Measurements from ENCODE around the gene FKBP8. TPM values are rescaled to one million over a fixed set of nuclear protein-coding genes. Genes with fewer than 3 reads are reported as not detected.
A peak's percentile ranks its signal among the peaks of the same experiment; 100 is the strongest.

Gene FKBP8
- total RNA-seq, 1 experiment from 2014 or later, result 169 TPM

DNA sequence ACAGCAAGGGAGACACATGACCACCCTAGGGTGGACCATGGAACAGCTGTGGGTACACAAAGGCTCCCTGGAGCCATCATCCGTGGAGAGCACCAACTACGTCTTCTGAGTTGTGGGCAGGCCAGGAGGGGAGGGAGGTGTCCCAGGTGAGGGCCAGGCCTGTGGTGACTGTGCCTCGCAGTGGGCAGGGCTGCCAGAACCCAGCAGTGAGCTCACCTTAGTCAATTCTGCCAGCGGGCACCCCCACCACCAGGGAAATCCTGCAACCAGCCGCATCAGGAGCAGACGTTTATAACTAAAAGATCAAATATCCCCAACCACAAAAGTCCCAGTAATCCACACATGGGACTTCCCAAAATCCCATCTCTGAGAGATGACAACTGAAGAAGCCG is 41.1 kb downstream of the FKBP8 start:
- no peak for DNase-seq (ENCODE audit: low read depth)

DNA sequence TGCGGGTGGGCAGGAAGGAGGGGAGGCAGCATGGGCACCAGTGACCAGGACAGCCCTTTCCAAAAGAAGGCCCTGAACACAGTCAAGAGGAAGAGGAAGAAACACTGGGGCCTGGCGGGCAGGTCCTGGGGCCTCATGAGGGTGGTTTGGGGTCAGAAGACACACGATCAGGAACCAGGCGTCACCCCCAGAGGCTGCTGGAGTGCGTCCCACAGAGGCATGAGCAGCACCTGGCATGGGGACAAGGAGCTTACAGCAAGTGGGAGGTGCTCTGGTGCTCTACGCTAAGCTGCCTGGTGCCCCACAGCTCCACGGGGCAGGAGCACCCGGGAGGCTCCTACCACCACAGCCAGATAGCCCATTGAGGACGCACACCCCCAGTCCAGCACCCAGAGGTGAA is 41.5 kb downstream of the FKBP8 start:
- no peak for DNase-seq (ENCODE audit: low read depth)

DNA sequence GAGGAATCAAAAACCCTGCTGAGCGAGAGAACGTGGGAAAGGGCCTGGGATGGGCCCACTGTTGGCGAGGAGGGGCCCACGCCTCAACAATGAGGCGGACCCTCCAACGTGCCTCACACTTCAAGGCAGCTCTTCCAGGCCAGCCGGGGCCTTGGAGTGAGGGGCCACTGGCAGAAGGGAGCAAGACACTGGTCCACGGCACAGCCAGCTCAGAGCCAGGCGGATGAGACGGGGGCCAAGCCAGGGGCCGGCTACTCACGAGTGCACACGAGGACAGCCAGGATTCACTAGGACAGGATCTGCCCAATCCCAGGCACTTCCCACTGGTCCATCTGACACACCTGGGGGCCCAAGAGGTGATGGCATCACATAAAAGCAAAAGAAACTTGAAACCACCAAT is 42.0 kb downstream of the FKBP8 start:
- no peak for DNase-seq (ENCODE audit: low read depth)

DNA sequence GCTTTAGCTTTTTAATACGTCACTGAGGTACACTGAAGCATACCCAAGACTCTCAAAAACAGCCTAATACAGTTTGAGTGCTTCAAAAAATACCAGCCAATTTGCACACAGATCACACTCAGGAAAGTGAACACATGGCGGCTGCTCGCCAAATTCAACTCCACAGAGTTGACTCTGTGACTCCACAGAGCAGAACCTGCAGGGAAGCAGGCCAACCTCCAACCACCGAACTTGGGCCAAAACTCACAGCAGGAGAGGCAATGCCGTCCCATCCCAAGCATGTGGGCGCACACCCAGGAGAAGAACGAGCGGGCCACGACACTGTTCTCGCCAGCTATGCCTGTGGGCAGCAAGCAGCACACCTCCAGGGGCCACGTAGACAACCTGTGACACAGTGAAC is 42.6 kb downstream of the FKBP8 start:
- no peak for DNase-seq (ENCODE audit: low read depth)

DNA sequence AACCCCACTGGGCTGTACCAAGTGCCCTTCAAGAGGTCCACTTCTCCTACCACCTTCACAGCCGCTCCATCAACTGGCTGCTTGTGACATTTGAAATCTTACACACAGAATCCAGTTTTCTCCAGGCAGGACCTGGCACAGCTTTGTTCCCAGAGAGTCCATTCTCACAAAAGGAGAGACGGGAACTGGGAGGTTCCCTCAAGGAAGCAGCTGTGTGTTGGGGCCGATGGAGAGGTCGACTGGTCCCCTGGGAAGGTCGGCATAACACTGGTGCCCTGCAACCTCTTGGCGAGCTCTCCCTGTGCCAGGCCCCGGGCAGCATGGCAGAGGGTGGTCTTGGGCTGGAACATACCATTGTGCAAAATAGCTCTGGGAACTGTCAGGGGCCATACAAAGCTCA is 43.0 kb downstream of the FKBP8 start:
- DNase-seq (ENCODE audit: low read depth), result no peak

DNA sequence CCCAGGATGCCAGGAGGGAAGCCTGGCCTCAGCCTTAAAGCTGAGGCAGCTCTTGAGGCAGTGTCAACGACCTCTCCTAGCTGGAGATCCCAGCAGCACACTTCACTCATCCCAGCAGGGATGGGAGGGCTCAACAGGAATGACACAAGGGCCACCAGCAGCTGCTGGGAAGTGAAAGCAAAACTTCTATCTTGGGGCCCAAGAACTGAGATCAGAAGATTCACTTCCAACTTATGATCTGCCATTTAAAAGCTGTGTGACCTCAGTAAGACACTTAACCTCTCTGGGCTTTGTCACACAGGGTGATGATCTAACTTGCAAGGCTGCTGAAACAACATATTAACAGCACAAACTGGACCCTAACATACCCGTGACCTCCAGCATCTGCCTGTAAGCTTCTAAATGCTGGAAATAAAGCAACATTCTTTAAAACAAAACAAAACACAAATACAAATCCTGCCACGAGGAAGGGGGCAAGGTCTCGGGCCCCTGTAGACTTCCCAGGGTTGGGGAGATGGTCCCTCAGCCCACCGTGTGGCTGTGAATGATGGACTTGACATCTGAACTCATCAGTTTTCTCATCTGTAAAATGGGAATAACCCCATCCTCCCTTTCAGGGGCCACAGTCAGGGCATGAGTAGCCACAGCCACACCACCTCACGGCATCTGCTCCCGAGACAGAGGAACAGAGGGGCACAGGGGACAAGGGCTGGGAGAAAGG is 44.2 kb downstream of the FKBP8 start:
- DNase-seq (ENCODE audit: low read depth), result no peak

DNA sequence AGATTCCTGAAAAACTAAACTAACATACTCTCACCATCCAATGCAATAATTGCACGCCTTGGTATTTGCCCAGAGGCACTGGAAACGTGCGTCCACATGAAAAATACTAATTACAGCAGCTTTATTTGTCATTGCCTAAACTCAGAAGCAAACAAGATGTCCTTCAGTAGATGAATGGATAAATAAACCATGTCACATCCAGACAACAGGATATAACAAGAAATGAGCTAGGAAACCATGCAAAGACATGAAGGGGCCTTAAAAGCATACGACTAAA is 46.5 kb downstream of the FKBP8 start:
- DNase-seq (ENCODE audit: low read depth), result no peak

DNA sequence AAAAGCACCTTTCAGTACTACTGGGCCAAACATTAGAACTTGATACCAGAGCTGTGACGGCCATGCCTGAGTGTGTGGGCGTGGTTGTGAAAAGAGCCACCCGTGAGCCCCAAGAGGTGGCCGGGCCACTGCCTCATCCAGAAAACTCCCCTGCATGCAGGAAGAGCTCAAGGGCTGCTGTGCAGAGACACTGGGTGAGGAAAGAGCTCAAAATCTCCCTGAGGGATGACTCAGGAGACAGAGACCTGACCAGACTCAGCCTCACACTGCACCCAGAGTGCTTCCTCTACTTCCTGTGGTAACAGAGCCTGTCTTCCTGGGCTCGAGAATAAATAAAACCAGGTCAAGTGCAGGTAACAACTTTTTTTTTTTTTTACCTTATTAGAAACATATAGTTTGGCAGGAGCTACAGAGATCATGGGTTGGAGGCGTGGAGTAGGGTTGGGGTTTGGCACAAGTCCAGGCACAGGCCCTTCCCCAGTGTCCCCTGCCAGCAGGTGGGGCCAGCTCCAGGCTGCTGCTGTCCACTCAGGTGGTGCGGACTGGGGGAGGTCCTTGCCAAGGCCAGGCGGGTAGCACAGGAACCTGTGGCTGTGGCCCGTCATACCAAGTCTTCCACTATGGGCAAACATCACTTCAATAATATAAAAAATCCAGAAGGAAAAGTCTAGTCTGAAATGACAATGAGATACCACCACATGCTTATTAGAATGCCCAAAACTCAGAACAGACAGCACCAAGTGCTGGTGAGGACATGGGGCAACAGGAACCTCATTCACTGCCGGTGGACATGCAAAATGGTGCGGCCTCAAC is 47.0 kb downstream of the FKBP8 start:
- peak; percentile 70 for DNase-seq (ENCODE audit: low read depth)

DNA sequence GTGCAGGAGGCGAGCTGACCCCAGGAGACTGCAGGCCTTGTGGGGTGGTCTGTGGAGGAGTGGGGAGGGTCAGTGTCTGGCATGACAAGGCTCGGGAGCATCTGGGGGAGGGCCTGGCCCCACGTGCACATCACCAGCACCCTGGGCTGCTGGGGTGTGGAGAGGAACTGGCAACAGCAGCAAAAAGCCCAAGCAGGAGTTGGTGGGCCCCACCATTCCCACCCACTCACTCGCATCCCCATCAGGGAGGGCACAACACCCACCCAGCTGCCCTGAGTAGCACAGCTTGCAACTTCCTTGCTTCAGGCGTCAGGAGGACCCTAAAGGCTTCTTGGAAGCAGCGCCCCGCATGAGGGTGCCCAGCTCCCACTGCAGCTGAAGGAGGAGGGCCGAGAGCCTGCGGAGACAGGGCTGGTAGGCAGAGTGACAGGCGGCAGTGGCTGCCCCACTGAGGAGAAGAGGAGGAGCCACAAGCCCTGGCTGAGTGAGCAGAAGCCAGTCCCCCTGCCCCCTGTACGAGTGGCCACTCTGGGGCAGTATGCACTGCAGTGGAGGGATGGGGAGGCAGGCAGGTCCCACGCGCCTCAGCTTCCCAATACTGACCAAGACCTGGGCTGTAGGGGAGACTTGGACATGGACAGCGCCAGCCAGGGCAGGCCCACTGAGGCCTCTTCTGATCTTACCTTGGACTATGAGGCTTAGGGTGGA is 48.0 kb downstream of the FKBP8 start:
- no peak for DNase-seq (ENCODE audit: low read depth)

DNA sequence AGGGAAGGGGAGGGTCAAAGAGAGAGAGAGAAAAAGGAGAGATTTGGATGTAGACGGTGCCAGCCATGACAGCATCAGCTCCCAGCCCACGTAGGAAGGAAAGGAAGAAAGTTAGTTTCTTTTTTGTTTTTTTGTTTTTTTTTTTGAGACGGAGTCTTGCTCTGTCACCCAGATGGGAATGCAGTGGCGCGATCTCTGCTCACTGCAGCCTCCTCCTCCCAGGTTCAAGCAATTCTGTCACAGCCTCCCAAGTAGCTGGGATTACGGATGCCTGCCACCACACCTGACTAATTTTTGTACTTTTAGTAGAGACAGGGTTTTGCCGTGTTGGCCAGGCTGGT is 49.1 kb downstream of the FKBP8 start:
- DNase-seq (ENCODE audit: low read depth), result peak; percentile 39

DNA sequence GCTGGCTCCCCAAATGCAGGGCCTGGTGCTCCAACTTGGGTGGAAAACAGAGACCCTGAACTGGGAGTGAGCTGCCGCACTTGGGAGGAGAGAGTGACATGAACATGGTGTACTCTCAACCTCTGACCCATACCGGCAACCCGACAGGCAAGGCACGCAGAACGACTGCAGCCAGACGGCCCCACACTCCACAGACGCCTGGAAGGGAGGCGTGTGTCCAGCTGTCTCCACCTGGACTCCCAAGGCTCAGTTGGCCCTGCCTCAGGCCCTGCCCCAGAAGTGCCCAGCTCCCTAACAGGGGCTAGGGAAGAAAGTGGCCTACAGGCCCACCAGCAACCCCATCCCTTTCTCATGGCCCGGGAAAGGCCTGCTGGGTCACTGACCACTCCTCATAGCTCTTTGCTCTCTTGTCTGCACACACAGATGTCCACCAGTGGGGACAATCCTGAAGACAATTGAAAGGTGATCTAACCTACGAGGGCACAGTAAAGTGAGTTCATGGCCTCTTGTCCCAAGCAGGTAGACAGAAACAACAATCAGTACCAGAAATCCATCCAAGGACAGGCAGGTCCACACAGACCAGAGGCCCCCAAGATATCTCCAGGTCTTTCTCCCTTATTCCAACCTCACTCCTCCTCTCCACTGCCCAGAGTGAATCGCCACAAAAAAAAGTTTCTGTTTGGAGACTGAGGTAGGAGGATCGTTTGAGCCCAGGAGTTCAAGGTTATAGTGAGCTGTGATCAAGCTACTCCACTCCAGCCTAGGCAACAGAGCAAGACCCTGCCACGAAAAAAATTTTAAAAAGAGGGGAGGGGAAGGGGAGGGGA is 49.7 kb downstream of the FKBP8 start:
- no peak for DNase-seq (ENCODE audit: low read depth)

DNA sequence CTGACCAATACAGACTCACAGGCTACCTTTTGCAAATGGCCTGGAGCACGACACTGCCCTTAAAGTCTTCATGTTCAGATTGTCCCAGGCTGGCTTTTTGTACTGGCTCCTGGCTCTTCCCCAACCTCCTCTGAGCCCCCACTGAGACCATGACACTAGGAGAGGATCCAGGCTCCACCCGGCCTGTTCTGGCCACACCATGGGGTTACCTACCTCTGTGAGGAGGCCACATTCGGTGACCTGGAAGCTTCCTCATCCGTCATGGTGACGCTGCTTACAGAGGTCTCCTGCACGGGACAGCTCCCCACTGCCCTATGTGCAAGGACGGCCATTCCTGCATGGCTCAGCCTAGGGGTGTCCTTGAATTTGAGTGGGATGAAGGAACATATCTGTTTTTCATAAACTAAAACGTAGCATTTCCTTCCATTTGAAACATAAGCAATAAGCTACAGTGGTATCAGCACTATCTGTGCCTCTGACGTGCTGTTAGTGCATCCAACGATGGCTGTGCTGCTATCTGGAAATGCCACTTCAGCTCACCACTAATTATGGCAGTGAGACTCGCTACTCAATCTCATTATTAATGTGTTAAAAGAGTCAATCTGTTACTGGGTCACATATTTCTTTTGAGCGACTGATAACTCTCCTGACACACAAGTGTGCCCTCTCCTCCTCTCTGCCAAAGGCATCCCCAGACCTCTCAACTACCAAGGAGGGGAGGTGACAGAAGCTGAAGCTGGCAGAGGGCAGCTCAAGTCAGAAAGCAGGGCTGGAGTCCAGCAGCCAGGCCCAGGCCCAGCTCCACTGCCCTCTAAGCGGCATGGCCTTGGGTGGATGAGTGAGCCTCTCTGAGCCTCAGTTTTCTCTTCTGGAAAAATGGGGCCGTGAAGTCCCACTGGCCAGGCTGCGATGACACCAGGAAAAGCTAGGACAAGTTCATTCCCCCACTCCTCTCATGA is 51.1 kb downstream of the FKBP8 start:
- DNase-seq (ENCODE audit: low read depth), result no peak

DNA sequence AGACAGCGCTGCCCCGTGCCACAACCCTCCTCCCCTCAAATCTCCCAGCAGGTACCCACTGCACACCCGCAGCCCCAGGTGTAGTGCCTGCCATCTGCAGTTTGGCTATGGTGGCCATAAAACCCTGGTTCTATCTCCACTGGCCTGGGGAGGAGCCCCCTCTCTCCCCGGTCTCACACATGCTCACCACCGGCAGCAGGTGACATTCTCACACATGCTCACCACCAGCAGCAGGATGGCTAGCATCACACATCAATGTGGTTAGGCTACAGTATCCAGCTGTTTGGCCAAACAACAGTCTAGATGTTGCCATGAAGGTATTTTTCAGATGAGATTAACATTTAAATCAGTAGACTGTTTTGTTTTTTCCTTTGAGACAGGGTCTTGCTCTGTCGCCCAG is 52.6 kb downstream of the FKBP8 start:
- no peak for DNase-seq (ENCODE audit: low read depth)

DNA sequence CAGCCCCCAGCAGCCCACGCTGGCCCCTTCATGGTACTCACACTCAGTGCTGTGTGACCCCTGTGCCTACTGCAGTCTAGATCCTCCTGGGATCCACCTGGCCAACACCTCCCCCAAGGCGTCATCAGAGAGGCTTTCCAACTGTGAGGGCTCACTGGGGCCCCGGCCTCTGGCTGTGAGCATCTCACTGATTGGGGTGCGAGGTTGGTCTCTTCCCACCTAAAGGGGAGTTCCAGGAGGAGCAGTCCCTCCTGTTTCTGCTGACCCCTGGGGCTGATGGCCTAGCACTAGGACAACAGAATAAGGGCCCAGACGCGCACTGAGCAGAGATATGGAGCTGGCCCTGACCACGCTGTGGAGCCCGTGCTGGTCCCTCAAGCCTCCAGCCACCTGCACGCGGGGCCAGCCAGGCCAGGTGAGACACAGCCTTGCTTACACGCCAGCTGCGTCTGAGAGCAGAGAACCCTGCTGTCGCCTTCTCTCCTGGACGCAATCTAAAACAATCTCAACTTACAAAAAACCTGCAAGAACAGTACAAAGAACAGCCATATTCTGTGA is 53.7 kb downstream of the FKBP8 start:
- DNase-seq (ENCODE audit: low read depth), result no peak

DNA sequence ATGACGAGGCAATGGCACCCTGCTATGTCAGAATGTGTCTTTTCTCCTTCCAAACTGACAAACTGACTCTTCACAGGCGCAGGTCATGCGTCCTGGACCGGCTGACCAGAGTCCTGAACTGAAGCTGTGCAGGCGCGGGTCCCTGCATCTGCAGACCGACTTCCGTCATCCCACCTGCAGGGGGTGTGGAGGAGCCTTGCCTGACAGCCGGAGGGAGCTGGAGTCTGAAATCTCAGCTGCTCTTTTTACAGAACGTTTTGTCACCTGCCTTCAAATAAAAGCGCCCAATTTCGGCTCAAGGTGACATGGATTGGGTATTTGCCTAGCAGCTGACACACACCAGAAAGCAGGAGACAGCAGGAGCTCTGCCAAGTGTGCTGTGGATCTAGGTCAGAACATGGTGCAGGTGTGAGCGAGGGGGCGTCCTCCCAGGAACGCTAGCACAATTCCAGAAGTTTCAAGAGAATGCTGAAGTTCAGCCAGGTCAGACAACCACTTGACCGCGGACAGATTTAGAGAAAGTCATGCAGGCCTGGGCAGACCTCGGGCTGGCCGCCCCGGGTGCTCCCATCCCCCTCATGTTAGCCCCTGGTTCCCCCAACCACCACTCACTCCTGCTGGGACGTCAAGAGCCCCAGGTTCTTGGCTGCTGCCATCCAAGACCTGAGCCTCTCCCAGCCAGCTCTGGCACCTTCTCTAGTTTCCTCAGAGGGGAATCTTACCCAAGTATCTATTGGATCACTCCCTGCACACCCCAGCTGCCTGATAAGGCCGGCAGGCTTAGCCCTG is 54.3 kb downstream of the FKBP8 start:
- DNase-seq (ENCODE audit: low read depth), result peak; percentile 43

DNA sequence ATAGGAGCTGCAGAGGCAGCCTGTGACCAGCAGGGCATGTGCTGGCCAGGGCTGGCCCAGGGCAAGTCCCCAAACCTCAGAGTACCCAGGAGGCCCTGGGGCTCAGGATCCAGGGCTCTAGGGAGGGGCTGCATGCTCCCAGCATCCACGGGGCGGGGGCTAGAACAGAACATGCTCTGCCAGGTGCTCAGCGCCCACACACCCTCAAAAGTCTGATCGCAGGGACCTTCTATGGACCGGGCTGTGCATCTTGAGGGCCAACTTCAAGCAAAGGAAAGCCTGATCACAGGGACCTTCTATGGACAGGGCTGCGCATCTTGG is 55.0 kb downstream of the FKBP8 start:
- DNase-seq (ENCODE audit: low read depth), result peak; percentile 55

DNA sequence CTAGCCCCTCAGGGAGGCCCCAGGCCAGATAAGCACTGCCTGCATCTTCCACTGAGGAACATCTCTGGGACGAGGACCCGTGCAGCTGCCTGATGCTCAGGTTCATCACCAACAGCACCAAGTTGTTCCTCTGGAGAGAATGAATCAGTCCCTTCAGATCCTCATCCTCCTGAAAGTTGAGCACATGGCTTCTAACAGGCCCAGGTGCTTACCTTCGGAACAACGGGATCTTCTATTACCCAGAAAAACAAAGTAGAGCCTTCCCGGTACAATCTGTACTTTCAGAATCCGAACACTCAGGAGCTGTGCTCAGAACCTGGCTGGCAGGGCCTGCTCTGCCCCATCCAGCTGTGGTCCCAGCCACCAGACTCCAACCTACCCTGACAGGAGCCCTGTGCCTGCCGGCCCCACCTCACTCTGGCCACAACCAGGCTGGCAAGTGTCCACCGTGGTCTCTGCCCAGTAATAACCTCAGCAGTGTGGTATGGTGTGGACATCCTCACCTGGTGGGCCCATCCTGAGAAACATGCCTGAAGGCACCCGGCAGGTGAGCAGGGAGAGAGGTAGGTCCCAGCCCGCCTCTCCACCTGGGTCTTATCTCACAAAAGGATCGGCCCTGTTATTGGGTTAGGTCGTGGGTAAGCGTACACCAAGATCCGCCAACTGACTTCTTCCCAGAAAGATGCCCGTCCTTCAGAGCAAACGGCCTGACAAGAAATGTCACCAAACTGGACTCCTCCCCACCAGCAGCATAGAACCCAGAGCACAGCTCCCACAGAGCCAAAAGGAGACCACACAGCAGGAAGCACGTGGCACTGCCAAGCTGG is 55.6 kb downstream of the FKBP8 start:
- DNase-seq (ENCODE audit: low read depth), result no peak

DNA sequence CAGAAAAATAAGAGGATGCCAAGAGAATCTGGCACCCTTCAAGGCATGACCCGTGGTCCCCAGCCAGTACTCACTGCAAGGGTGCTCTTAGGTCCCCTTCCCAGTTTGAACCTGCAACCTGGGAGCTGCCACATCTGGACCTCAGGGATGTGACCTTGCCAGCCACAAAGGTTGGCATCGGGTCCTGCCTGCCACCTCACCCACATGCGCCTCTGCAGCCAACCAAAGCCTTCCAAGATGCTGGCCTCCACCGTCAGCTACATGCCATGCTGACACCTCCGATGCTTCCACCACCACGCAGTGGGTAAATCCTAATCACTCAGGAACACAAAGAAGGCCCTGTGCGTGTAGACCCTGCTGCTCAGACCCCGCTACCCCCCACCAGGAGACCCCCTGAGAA is 56.6 kb downstream of the FKBP8 start:
- no peak for DNase-seq (ENCODE audit: low read depth)

DNA sequence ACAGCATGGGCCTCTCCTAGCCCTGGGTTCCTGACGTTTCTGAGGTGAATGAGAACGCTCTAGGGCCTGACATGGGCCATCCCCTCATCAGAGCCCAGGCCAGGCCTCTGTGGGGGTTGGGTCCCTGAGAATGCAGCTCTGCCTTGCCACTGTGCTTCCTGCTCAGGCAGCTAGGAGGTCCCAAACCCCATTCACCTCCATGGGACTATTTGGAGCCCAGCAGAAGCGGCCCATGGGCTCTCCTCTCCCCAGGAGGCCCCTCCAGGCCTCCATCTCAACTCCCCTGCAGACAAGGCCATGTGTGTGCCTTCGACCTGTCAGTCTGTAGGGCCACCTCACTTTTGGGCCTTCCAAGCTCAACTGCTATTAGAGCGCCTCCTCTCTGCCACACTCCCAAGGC is 58.4 kb downstream of the FKBP8 start:
- no peak for DNase-seq (ENCODE audit: low read depth)

Data from Daoy (cell line).